GM23338 (cell line): Measurements from ENCODE around the gene SCART1. TPM values are rescaled to one million over a fixed set of nuclear protein-coding genes. Genes with fewer than 3 reads are reported as not detected.

ENCODE experiments used
- ATAC-seq: fragments of 200-7000 bp; cut with Tn5 transposase; 3 replicates; pipeline ENCODE4 v1.9.1; 2020
- DNase-seq: peaks from one replicate; pipeline ENCODE4 v3.0.0-alpha.2; 2015; ENCODE audit warnings: low spot score
- H2AFZ ChIP-seq: fragments of 200-600 bp; sonication (generic); 2 replicates; pipeline ENCODE4 v1.8.0; 2016; ENCODE audit warnings: antibody characterized with exemption, mild to moderate bottlenecking, moderate library complexity
- H3F3A ChIP-seq: fragments of 200-600 bp; sonication (generic); replicated peaks from 2 replicates; pipeline ENCODE4 v1.8.0; 2017; ENCODE audit warnings: antibody characterized with exemption, mixed run types, low read depth
- H3K27ac ChIP-seq: fragments of 200-600 bp; sonication (generic); 2 replicates; pipeline ENCODE4 v1.6.1; 2016; ENCODE audit warnings: low read depth
- H3K27me3 ChIP-seq: fragments of 200-600 bp; sonication (generic); 2 replicates; pipeline ENCODE4 v1.8.0; 2016; ENCODE audit warnings: mild to moderate bottlenecking, mixed run types, moderate library complexity; ENCODE audit not compliant: insufficient read depth
- H3K36me3 ChIP-seq: fragments of 200-600 bp; sonication (generic); 2 replicates; pipeline ENCODE4 v1.8.0; 2016; ENCODE audit warnings: mild to moderate bottlenecking; ENCODE audit not compliant: insufficient read depth
- H3K4me1 ChIP-seq: fragments of 200-600 bp; sonication (generic); 2 replicates; pipeline ENCODE4 v1.8.0; 2016; ENCODE audit warnings: mild to moderate bottlenecking, moderate library complexity; ENCODE audit not compliant: insufficient read depth
- H3K4me2 ChIP-seq: fragments of 200-600 bp; sonication (generic); 2 replicates; pipeline ENCODE4 v1.7.1; 2017; ENCODE audit warnings: mixed run types
- H3K4me3 ChIP-seq: fragments of 200-600 bp; sonication (generic); 2 replicates; pipeline ENCODE4 v1.6.1; 2016; ENCODE audit warnings: mixed run types
- H3K79me2 ChIP-seq: fragments of 200-600 bp; sonication (generic); replicated peaks from 2 replicates; pipeline ENCODE4 v1.8.0; 2017; ENCODE audit warnings: mild to moderate bottlenecking; ENCODE audit not compliant: insufficient read depth
- H3K9me2 ChIP-seq: fragments of 200-600 bp; sonication (generic); 2 replicates; pipeline ENCODE4 v1.8.0; 2017; ENCODE audit not compliant: insufficient read depth
- H4K20me1 ChIP-seq: fragments of 200-600 bp; sonication (generic); replicated peaks from 2 replicates; pipeline ENCODE4 v1.8.0; 2017; ENCODE audit warnings: mild to moderate bottlenecking; ENCODE audit not compliant: insufficient read depth
- H3K27ac Mint-ChIP-seq: 2 replicates; pipeline ENCODE4 v1.8.0; 2020; ENCODE audit warnings: inconsistent platforms, mild to moderate bottlenecking, moderate library complexity, mixed read lengths
- H3K27me3 Mint-ChIP-seq: 3 replicates; pipeline ENCODE4 v1.8.0; 2022; ENCODE audit warnings: low read depth, mild to moderate bottlenecking, moderate library complexity, mixed read lengths, inconsistent platforms; ENCODE audit not compliant: insufficient read depth, poor library complexity
- H3K36me3 Mint-ChIP-seq: 3 replicates; pipeline ENCODE4 v1.8.0; 2021; ENCODE audit warnings: low read depth, mild to moderate bottlenecking, inconsistent platforms, moderate library complexity, mixed read lengths
- H3K4me1 Mint-ChIP-seq: 3 replicates; pipeline ENCODE4 v1.8.0; 2020; ENCODE audit warnings: mild to moderate bottlenecking, inconsistent platforms, mixed read lengths
- H3K4me3 Mint-ChIP-seq: 3 replicates; pipeline ENCODE4 v1.8.0; 2021; ENCODE audit warnings: moderate library complexity, mild to moderate bottlenecking, inconsistent platforms, mixed read lengths
- H3K9me3 Mint-ChIP-seq: 3 replicates; pipeline ENCODE4 v1.8.0; 2020; ENCODE audit warnings: moderate library complexity, mild to moderate bottlenecking, inconsistent platforms, mixed read lengths
- CREB1 ChIP-seq: fragments of 250-450 bp; sonication (Bioruptor Pico); IDR thresholded peaks from 2 replicates; pipeline ENCODE4 v1.5.0; 2020; ENCODE audit warnings: low read depth, mild to moderate bottlenecking, moderate library complexity
- EZH2 ChIP-seq: fragments of 200-600 bp; sonication (generic); IDR thresholded peaks from one replicate; pipeline ENCODE4 v1.8.0; 2017; ENCODE audit warnings: antibody characterized with exemption, mild to moderate bottlenecking, low read depth; ENCODE audit not compliant: unreplicated experiment
- EZH2phosphoT487 ChIP-seq: fragments of 200-600 bp; sonication (generic); IDR thresholded peaks from one replicate; pipeline ENCODE4 v1.8.1; 2018; ENCODE audit warnings: antibody characterized with exemption; ENCODE audit not compliant: unreplicated experiment
- JUNB ChIP-seq: IDR thresholded peaks from one replicate; pipeline ENCODE4 v1.6.1; 2016; ENCODE audit warnings: antibody characterized with exemption; ENCODE audit not compliant: unreplicated experiment
- NANOG ChIP-seq: IDR thresholded peaks from 2 replicates; pipeline ENCODE4 v1.6.1; 2016; ENCODE audit warnings: antibody characterized with exemption, borderline replicate concordance
- POLR2AphosphoS5 ChIP-seq: IDR thresholded peaks from 2 replicates; pipeline ENCODE4 v1.6.1; 2016; ENCODE audit warnings: antibody characterized with exemption, low read depth
- STAT1 ChIP-seq: IDR thresholded peaks from one replicate; pipeline ENCODE4 v1.6.1; 2016; ENCODE audit warnings: antibody characterized with exemption; ENCODE audit not compliant: unreplicated experiment
- ZNF331 ChIP-seq: fragments of 250-450 bp; sonication (Bioruptor Pico); IDR thresholded peaks from 2 replicates; pipeline ENCODE4 v1.5.0; 2020; ENCODE audit warnings: low read depth, mild to moderate bottlenecking, moderate library complexity
- polyA plus RNA-seq: library from polyadenylated mRNA; unstranded; fragments of >200 nt; fragmentation: Nextera tagmentation; extraction: Ambion mirVana; gene quantifications from 2 replicates; pipeline ENCODE4 v1.2.1, GENCODE V29; 2016
- total RNA-seq: library from RNA; depleted of rRNA; stranded (reverse); fragments of >200 nt; shearing (Covaris generic); gene quantifications from 2 replicates; pipeline ENCODE4 v1.2.3, GENCODE V29; 2014
- TF ChIP-seq, protein P1 (sequence below): IDR thresholded peaks from one replicate; pipeline ENCODE4 v1.6.1; 2018; ENCODE audit warnings: antibody characterized with exemption; ENCODE audit not compliant: unreplicated experiment
- TF ChIP-seq, protein P2 (sequence below), 2 experiments: fragments of 200-600 bp in 1 of 2; sonication (generic) in 1 of 2; conservative IDR thresholded peaks; 2 replicates each; pipeline versions ENCODE4 v1.5.1 to v1.6.1; 2016 to 2017; ENCODE audit warnings: antibody characterized with exemption in 2 of 2, low read depth in 2 of 2, mild to moderate bottlenecking in 2 of 2, moderate library complexity in 1 of 2

SCART1 gene
- total and polyA plus RNA-seq, 2 experiments from 2014 or later: 0.59 TPM; not detected in 1

DNA sequence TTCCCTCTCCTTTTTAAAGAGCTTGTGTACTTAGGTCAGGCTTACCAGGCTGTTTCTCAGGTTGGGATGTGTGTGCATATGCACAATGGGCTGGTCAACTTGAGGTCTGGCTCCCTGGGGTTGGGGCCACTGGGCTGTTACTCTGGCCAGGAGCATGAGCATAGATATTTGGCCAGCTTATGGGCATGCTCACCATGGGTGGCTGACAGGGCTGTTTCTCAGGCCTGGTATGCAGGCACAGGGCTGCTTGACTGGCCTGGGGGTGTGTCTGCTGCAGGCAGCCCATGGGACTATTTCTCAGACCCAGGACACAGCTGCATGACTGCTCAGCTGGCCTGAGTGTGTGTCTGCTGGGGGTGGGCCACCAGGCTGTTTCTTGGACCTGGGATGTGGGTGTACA lies 34.6 kb downstream of the SCART1 start:
- no peaks in the 10 kb centered on the region for H4K20me1 ChIP-seq
- DNase-seq: no peak
- no peak for TF ChIP-seq JUNB
- TF ChIP-seq, protein P1, sequence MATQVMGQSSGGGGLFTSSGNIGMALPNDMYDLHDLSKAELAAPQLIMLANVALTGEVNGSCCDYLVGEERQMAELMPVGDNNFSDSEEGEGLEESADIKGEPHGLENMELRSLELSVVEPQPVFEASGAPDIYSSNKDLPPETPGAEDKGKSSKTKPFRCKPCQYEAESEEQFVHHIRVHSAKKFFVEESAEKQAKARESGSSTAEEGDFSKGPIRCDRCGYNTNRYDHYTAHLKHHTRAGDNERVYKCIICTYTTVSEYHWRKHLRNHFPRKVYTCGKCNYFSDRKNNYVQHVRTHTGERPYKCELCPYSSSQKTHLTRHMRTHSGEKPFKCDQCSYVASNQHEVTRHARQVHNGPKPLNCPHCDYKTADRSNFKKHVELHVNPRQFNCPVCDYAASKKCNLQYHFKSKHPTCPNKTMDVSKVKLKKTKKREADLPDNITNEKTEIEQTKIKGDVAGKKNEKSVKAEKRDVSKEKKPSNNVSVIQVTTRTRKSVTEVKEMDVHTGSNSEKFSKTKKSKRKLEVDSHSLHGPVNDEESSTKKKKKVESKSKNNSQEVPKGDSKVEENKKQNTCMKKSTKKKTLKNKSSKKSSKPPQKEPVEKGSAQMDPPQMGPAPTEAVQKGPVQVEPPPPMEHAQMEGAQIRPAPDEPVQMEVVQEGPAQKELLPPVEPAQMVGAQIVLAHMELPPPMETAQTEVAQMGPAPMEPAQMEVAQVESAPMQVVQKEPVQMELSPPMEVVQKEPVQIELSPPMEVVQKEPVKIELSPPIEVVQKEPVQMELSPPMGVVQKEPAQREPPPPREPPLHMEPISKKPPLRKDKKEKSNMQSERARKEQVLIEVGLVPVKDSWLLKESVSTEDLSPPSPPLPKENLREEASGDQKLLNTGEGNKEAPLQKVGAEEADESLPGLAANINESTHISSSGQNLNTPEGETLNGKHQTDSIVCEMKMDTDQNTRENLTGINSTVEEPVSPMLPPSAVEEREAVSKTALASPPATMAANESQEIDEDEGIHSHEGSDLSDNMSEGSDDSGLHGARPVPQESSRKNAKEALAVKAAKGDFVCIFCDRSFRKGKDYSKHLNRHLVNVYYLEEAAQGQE: no peak
- no peak for TF ChIP-seq NANOG
- TF ChIP-seq EZH2phosphoT487: no peak
- no peak for TF ChIP-seq STAT1
- TF ChIP-seq EZH2: no peak
- no peak for TF ChIP-seq POLR2AphosphoS5
- TF ChIP-seq CREB1: no peak
- TF ChIP-seq, protein P2, sequence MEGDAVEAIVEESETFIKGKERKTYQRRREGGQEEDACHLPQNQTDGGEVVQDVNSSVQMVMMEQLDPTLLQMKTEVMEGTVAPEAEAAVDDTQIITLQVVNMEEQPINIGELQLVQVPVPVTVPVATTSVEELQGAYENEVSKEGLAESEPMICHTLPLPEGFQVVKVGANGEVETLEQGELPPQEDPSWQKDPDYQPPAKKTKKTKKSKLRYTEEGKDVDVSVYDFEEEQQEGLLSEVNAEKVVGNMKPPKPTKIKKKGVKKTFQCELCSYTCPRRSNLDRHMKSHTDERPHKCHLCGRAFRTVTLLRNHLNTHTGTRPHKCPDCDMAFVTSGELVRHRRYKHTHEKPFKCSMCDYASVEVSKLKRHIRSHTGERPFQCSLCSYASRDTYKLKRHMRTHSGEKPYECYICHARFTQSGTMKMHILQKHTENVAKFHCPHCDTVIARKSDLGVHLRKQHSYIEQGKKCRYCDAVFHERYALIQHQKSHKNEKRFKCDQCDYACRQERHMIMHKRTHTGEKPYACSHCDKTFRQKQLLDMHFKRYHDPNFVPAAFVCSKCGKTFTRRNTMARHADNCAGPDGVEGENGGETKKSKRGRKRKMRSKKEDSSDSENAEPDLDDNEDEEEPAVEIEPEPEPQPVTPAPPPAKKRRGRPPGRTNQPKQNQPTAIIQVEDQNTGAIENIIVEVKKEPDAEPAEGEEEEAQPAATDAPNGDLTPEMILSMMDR (conservative IDR thresholded peaks at IDR 0.05; ENCODE audit: low read depth in 2 of 2): no peak
- no peak for TF ChIP-seq ZNF331 (CRISPR knock-in tag)
- H2AFZ ChIP-seq: no peak overlapping the region
- no peaks in the 10 kb centered on the region for H3K4me1 Mint-ChIP-seq
- ATAC-seq: no peak
- no peak overlapping the region for H3K4me3 ChIP-seq
- H3K9me3 Mint-ChIP-seq: peaks cover 83% of the 10 kb centered on the region
- H3K4me1 ChIP-seq: no peaks in the 10 kb centered on the region
- H3K79me2 ChIP-seq: no peaks in the 10 kb centered on the region
- no peak overlapping the region for H3K27ac ChIP-seq
- peaks cover 6% of the 10 kb centered on the region; the same call in 2 of the 3 replicates for H3K36me3 Mint-ChIP-seq
- no peak overlapping the region for H3K4me3 Mint-ChIP-seq
- H3K27me3 Mint-ChIP-seq: peaks cover 4% of the 10 kb centered on the region
- no peaks in the 10 kb centered on the region for H3F3A ChIP-seq
- H3K27ac Mint-ChIP-seq: no peak overlapping the region
- H3K27me3 ChIP-seq: no peaks in the 10 kb centered on the region
- no peak overlapping the region for H3K4me2 ChIP-seq
- H3K36me3 ChIP-seq: peaks cover 5% of the 10 kb centered on the region; the same call in 1 of the 2 replicates
- H3K9me2 ChIP-seq: no peaks in the 10 kb centered on the region
